HCT116 (cell line): ENCODE measurements around the gene F10.

Source experiments
- CTCF ChIP-seq, 3 experiments: fragments of 200-600 bp in 1 of 3; sonication (generic) in 1 of 3; IDR thresholded peaks in 2 of 3; conservative IDR thresholded peaks in 1 of 3; 2 replicates each; pipeline ENCODE4 v1.5.1; 2012 to 2017; ENCODE audit warnings: low read depth in 2 of 3, low read length in 2 of 3, antibody characterized with exemption in 1 of 3, borderline replicate concordance in 1 of 3, control low read depth in 1 of 3, mild to moderate bottlenecking in 1 of 3, mixed read lengths in 1 of 3, mixed run types in 1 of 3, moderate library complexity in 1 of 3; ENCODE audit not compliant: insufficient read depth in 1 of 3
- POLR2A ChIP-seq: IDR thresholded peaks from 2 replicates; pipeline ENCODE4 v1.7.0; 2011; ENCODE audit warnings: borderline replicate concordance; ENCODE audit not compliant: insufficient read depth, insufficient read length; ENCODE audit errors: extremely low read depth
- SIN3A ChIP-seq: IDR thresholded peaks from 2 replicates; pipeline ENCODE4 v1.6.1; 2012; ENCODE audit warnings: low read depth

DNA sequence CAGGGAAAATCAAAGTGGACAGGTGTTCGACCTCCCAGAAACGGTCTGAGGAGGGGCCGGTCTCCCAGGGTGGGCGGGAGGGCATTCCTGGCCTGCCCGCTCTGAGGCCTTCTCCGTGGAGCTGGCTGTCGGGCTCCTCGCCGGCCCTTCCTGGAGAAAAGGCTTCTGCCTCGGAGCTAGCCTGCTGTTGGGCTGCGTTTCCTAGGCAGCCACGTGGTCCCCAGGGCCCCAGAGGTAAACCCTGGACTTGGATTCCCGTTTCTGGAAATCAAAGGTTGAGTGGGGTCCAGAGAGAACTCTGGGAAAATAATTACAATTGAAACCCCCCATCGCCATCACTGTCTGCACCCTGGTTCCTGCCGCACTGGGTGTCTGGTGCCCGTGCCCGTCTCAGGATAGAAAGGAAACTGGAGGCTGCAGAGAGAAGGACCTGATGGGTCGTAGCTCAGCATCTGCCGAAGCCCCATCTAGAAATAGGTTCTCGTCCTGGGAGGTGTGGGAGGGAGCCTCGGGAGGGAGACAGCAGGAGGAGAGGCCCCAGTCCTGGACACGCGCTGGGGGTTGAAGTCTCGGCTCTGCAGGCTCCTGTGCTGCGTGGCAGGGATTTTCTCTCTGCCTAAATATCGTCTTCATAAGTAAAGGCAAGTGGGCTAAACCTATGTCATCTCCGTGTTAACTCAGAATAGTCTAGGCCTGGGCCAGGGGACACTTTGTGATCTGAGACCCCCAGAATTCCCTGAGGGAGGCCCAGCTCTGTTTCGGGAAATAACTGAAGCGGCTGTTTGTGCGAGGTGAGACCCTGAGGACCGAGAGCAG lies 28.2 kb downstream of the F10 start:
- TF ChIP-seq POLR2A (no peak), SIN3A (no peak), CTCF (IDR thresholded peaks at IDR 0.05 in 2 of 3, conservative IDR thresholded peaks at IDR 0.05 in 1 of 3; ENCODE audit: borderline replicate concordance in 1 of 3, insufficient read depth in 1 of 3, low read depth in 2 of 3, low read length in 2 of 3) (no peak)
